Urinary bladder (tissue), 2 donors: ENCODE results near the gene ST6GALNAC3. TPM values are rescaled to one million over a fixed set of nuclear protein-coding genes. Genes with fewer than 3 reads are reported as not detected.

Source experiments
- polyA plus RNA-seq: library from polyadenylated mRNA; stranded (reverse); fragments of 200-250 nt; gene quantifications from one replicate; pipeline ENCODE4 v1.2.3, GENCODE V29; 2013
- total RNA-seq: library from RNA; depleted of rRNA; stranded (reverse); fragments of >200 nt; gene quantifications from one replicate; pipeline ENCODE4 v1.2.3, GENCODE V29; 2014
- donor health status: healthy.

Gene ST6GALNAC3
- total and polyA plus RNA-seq, 2 donors: 5.1 to 39.1 TPM

Other genes starting within 250 kb of the ST6GALNAC3 start
- not detected for gene ASB17, start 142.3 kb upstream of the ST6GALNAC3 start, total RNA-seq
- gene ASB17, start 142.3 kb upstream of the ST6GALNAC3 start, polyA plus RNA-seq: not detected